ENCODE measurements around the gene GAGE12J. TPM values are rescaled to one million over a fixed set of nuclear protein-coding genes. Genes with fewer than 3 reads are reported as not detected.
"Not testable (repeated sequence)": the region's sequence is repeated elsewhere in the genome, so short reads cannot be mapped to it uniquely, and the experiment has no call there.

GAGE12J gene
- total RNA-seq, 4 donors from 2014 or later, result not detected

DNA sequence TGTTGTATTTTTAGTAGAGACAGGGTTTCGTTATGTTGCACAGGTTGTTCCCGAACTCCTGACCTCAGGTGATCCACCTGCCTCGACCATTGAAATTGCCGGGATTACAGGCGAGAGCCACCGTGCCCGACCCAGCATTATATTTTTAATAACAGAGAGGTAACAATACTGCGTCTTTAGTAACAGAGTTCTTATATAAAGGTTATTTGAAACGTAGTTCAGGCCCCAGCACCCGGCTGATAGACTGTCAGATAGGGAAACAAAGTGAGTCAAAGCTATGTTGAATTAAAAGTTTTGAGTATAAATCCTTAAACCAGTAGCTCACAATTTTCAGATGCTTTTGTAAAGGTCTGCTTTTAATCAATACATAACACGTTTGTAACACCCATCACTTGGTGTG is 24.3 kb downstream of the GAGE12J start:
- peak in 1 of 2 donors; percentile 31 for DNase-seq

More for the DNA sequence above, 24.3 kb downstream of the GAGE12J start:
- H3K36me3 ChIP-seq; H3K9me3 ChIP-seq; intact Hi-C loops (cut with DNase I; ENCODE audit: low total_unique reads); H3K4me1 ChIP-seq; H3K27ac ChIP-seq; H3K4me3 ChIP-seq; H3K27me3 ChIP-seq: not testable (repeated sequence)

Other genes with a start within 250 kb of the GAGE12J start
- 10 to 100 TPM in 2 of 4 donors, 1 to 10 TPM in 1, under 1 TPM in 1; 0.77 to 45.2 (median 23.8) TPM for gene PRAF2, start 248.0 kb upstream of the GAGE12J start, total RNA-seq
- 10 to 100 TPM; 37.6 to 96.5 (median 58.7) TPM for gene WDR45, start 242.2 kb upstream of the GAGE12J start, total RNA-seq
- gene GPKOW, start 198.3 kb upstream of the GAGE12J start, total RNA-seq, result 10 to 100 TPM in 2 of 4 donors, 1 to 10 TPM in 2; 5.6 to 22.0 (median 12.8) TPM
- gene MAGIX, start 159.3 kb upstream of the GAGE12J start, total RNA-seq, result 10 to 100 TPM in 1 of 4 donors, 1 to 10 TPM in 2, under 1 TPM in 1; 0.77 to 12.4 (median 5.2) TPM
- 100 to 1,000 TPM in 1 of 4 donors, 10 to 100 TPM in 1, 1 to 10 TPM in 2; 2.6 to 171 (median 23.3) TPM for gene PLP2, start 150.1 kb upstream of the GAGE12J start, total RNA-seq
- 10 to 100 TPM; 14.2 to 17.6 (median 15.8) TPM for gene PRICKLE3, start 135.7 kb upstream of the GAGE12J start, total RNA-seq
- 1 to 10 TPM in 3 of 4 donors, not detected in 1; 2.0 to 4.4 (median 3.0) TPM for gene SYP, start 121.8 kb upstream of the GAGE12J start, total RNA-seq
- gene CACNA1F, start 88.7 kb upstream of the GAGE12J start, total RNA-seq, result under 1 TPM in 2 of 4 donors, not detected in 2; 0.07 to 0.98 TPM
- 10 to 100 TPM in 2 of 4 donors, 1 to 10 TPM in 2; 1.0 to 15.3 (median 10.6) TPM for gene CCDC22, start 86.6 kb upstream of the GAGE12J start, total RNA-seq
- not detected for gene FOXP3, start 57.3 kb upstream of the GAGE12J start, total RNA-seq
- gene PPP1R3F, start 52.2 kb upstream of the GAGE12J start, total RNA-seq, result 10 to 100 TPM in 1 of 4 donors, 1 to 10 TPM in 3; 3.3 to 16.5 (median 8.0) TPM
- gene GAGE10, start 18.4 kb upstream of the GAGE12J start, total RNA-seq, result not detected
- not detected for gene GAGE13, start 9.5 kb downstream of the GAGE12J start, total RNA-seq
- gene GAGE12C, start 210.1 kb downstream of the GAGE12J start, total RNA-seq, result not detected
- not detected for gene GAGE12D, start 219.7 kb downstream of the GAGE12J start, total RNA-seq
- not detected for gene GAGE12E, start 229.3 kb downstream of the GAGE12J start, total RNA-seq
- not detected for gene GAGE12F, start 238.8 kb downstream of the GAGE12J start, total RNA-seq
- gene GAGE12G, start 248.4 kb downstream of the GAGE12J start, total RNA-seq, result not detected

Data from uterus (tissue), 4 donors.